Psoas muscle (tissue), 8 donors: ENCODE results near the gene EIPR1. TPM values are rescaled to one million over a fixed set of nuclear protein-coding genes. Genes with fewer than 3 reads are reported as not detected.

Source experiments
- ATAC-seq, 4 donors: fragments of 200-7000 bp; cut with Tn5 transposase; one replicate each; pipeline ENCODE4 v1.9.1; 2020; ENCODE audit warnings: moderate library complexity in 3 of 4, mild to moderate bottlenecking in 2 of 4
- DNase-seq, 2 donors: peaks; one replicate each; pipeline ENCODE4 v3.0.0-alpha.2; 2020
- H3K27ac ChIP-seq: fragments of 200-600 bp; one replicate; pipeline ENCODE4 v1.8.0; 2022
- H3K27me3 ChIP-seq, 3 donors: fragments of 200-600 bp in 1 of 3; one replicate each; pipeline versions ENCODE4 v1.6.1 to v1.8.0; 2013 to 2022; ENCODE audit warnings: low read length in 2 of 3, mild to moderate bottlenecking in 2 of 3, moderate library complexity in 1 of 3; ENCODE audit not compliant: insufficient read depth in 3 of 3
- H3K36me3 ChIP-seq, 2 donors: fragments of 200-600 bp in 1 of 2; one replicate each; pipeline versions ENCODE4 v1.6.1 to v1.8.0; 2013 to 2022; ENCODE audit warnings: low read depth in 1 of 2, mild to moderate bottlenecking in 1 of 2, moderate library complexity in 1 of 2; ENCODE audit not compliant: insufficient read depth in 1 of 2
- H3K4me1 ChIP-seq: fragments of 200-600 bp; one replicate; pipeline ENCODE4 v1.8.0; 2022
- H3K4me3 ChIP-seq: fragments of 200-600 bp; one replicate; pipeline ENCODE4 v1.8.0; 2022; ENCODE audit warnings: mild to moderate bottlenecking
- H3K9me3 ChIP-seq: fragments of 200-600 bp; one replicate; pipeline ENCODE4 v1.8.0; 2022
- WGBS, 3 donors: extraction: QIAGEN DNeasy Blood & Tissue Kit; methylation state at CpG; one replicate each; pipeline versions ENCODE4 v1.1.6 to v1.1.7; 2013; 5-methylcytosine and 5-hydroxymethylcytosine counted together
- intact Hi-C, 2 donors: fragments of 100-400 bp; cut with DNase I; formaldehyde crosslinking; loops; one replicate each; pipeline versions ENCODE4 v1.11.0 to v1.14.2; 2022
- polyA plus RNA-seq, 3 donors: library from polyadenylated mRNA; stranded (reverse); fragments of 200-250 nt; gene quantifications; one replicate each; pipeline ENCODE4 v1.2.3, GENCODE V29; 2013
- total RNA-seq, 4 donors: library from RNA; stranded (reverse); fragmentation: NEBNext Ultra II Directional in 2 of 4; extraction: Animal tissue kit (Norgen Biotek cat#: 25700) in 2 of 4; gene quantifications; one replicate each; pipeline versions ENCODE4 v1.2.1 to v1.2.4, GENCODE V29; 2021 to 2023
- TF ChIP-seq, protein P1 (sequence below): fragments of 200-600 bp; IDR thresholded peaks from one replicate; pipeline ENCODE4 v1.8.0; 2022; ENCODE audit warnings: antibody characterized with exemption
- donor health status: healthy with polysubstance abuse.
- donor health status: DM: no; HTN: no; CAD: no; lungs with moderate emphysema.
- donor health status: Bipolar disorder and iron deficiency.
- donor health status: healthy.
- donor health status: DM: yes; HTN: yes; CAD: no.
- donor health status: DM: no; HTN: no; CAD: no.
- donor health status: DM: no; HTN: no; CAD: no.
- donor health status: DM: yes; HTN: yes; CAD: no.

Gene EIPR1
- total and polyA plus RNA-seq, 7 donors, result 9.7 to 42.1 (median 12.5) TPM

GRCh38 chr2:3243804-3244203, 133.8 kb downstream of the EIPR1 start:
- intact Hi-C loops, result no loop called here
- Histone ChIP-seq H3K36me3 (no peaks in the 10 kb centered on the region), H3K4me3 (no peak overlapping the region), H3K27ac (no peak overlapping the region), H3K9me3 (peaks cover 2% of the 10 kb centered on the region), H3K4me1 (no peaks in the 10 kb centered on the region), H3K27me3 (no peaks in the 10 kb centered on the region)
- no peak for DNase-seq
- ATAC-seq, result no peak
- TF ChIP-seq, protein P1, sequence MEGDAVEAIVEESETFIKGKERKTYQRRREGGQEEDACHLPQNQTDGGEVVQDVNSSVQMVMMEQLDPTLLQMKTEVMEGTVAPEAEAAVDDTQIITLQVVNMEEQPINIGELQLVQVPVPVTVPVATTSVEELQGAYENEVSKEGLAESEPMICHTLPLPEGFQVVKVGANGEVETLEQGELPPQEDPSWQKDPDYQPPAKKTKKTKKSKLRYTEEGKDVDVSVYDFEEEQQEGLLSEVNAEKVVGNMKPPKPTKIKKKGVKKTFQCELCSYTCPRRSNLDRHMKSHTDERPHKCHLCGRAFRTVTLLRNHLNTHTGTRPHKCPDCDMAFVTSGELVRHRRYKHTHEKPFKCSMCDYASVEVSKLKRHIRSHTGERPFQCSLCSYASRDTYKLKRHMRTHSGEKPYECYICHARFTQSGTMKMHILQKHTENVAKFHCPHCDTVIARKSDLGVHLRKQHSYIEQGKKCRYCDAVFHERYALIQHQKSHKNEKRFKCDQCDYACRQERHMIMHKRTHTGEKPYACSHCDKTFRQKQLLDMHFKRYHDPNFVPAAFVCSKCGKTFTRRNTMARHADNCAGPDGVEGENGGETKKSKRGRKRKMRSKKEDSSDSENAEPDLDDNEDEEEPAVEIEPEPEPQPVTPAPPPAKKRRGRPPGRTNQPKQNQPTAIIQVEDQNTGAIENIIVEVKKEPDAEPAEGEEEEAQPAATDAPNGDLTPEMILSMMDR, result no peak
- WGBS, 3 donors, result 91 to 98% (median 94%) methylated on average over 6 of the region's 6 CpGs

- intact Hi-C loops, result no loop called here
- Histone ChIP-seq H3K9me3 (no peaks in the 10 kb centered on the region), H3K27ac (no peak overlapping the region), H3K4me3 (no peak overlapping the region), H3K4me1 (no peaks in the 10 kb centered on the region), H3K36me3 (no peaks in the 10 kb centered on the region), H3K27me3 (no peaks in the 10 kb centered on the region)
- DNase-seq (no peak), ATAC-seq (no peak)
- TF ChIP-seq, protein P1, result no peak
- 51 to 54% (median 53%) methylated on average over 9 of the region's 9 CpGs for WGBS, 3 donors
Measured at GRCh38 chr2:3242747-3243369, 134.8 kb downstream of the EIPR1 start.

- WGBS, 3 donors, result 84 to 88% (median 86%) methylated on average over 23 to 25 of the region's 25 CpGs
- intact Hi-C loops, result no loop called here
- no peak overlapping the region for H3K27ac ChIP-seq
- no peaks in the 10 kb centered on the region for H3K4me1 ChIP-seq
- no peaks in the 10 kb centered on the region for H3K36me3 ChIP-seq
- no peak for ATAC-seq
- no peak overlapping the region for H3K4me3 ChIP-seq
- H3K27me3 ChIP-seq, result no peaks in the 10 kb centered on the region
- TF ChIP-seq, protein P1, result no peak
- H3K9me3 ChIP-seq, result no peaks in the 10 kb centered on the region
- no peak for DNase-seq
Measured at GRCh38 chr2:3241971-3242746, 135.5 kb downstream of the EIPR1 start.

DNA sequence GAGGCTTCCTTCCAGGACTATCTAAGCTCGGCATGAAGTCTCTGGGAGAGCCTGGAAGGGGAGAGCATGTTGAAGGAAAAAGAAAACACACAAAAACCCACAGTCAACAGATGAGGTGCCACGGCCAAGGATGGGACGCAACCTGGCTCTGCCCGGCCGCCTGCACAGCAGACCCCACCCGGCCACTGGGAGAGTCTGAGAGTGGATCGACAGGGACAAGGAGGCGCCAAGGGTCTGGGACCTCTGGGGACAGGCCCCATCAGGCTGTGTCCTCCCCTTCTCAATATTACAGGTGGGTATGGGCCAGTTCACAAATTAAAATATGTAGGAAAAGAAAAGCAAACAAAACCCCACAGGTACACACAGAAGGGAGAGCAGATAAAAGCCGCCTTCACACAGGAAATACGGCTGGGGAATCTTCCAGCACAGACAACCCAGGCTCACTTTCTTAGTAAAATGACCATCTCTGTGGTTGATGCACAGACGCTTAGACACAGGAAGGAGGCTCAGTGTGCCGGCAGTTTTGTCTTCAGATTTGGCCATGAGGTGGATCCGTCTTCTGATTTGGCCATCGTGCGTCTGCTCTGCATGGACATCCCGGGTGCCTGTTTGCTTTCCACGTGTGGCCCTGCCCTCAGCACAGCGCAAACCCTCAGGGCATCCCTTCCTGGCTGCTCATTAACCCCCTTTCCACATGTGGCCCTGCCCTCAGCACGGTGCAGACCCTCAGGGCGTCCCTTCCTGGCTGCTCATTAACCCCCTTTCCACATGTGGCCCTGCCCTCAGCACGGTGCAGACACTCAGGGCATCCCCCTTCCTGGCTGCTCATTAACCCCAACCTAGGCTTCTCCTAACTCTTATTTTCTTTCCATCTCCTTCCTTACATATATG, 138.4 kb downstream of the EIPR1 start:
- intact Hi-C loops, result no loop called here

More for the DNA sequence above, 138.4 kb downstream of the EIPR1 start:
- no peaks in the 10 kb centered on the region for H3K36me3 ChIP-seq
- no peak overlapping the region for H3K4me3 ChIP-seq
- H3K27me3 ChIP-seq, result no peaks in the 10 kb centered on the region
- H3K9me3 ChIP-seq, result no peaks in the 10 kb centered on the region
- H3K27ac ChIP-seq, result no peak overlapping the region
- ATAC-seq (no peak), DNase-seq (no peak)
- 75 to 85% (median 78%) methylated on average over 21 of the region's 21 CpGs for WGBS, 3 donors
- H3K4me1 ChIP-seq, result no peaks in the 10 kb centered on the region
- TF ChIP-seq, protein P1, result no peak
